Mucosa of stomach (tissue), 1 donor: ENCODE data around the gene CCSER2.
A peak's percentile ranks its signal among the peaks of the same experiment; 100 is the strongest.

Experiments used
- H3K27me3 ChIP-seq: one replicate; pipeline ENCODE4 v1.7.0; 2013; ENCODE audit warnings: mild to moderate bottlenecking, low read length; ENCODE audit not compliant: control insufficient read depth, insufficient read depth
- H3K36me3 ChIP-seq: one replicate; pipeline ENCODE4 v1.7.0; 2013; ENCODE audit warnings: low read length; ENCODE audit not compliant: control insufficient read depth, insufficient read depth
- H3K4me1 ChIP-seq: one replicate; pipeline ENCODE4 v1.7.0; 2013; ENCODE audit warnings: mild to moderate bottlenecking, low read length; ENCODE audit not compliant: control insufficient read depth, insufficient read depth
- H3K4me3 ChIP-seq: one replicate; pipeline ENCODE4 v1.7.0; 2013; ENCODE audit warnings: low read length
- H3K9ac ChIP-seq: one replicate; pipeline ENCODE4 v1.7.0; 2013; ENCODE audit warnings: mild to moderate bottlenecking, low read length, moderate library complexity
- H3K9me3 ChIP-seq: one replicate; pipeline ENCODE4 v1.7.0; 2013; ENCODE audit warnings: mild to moderate bottlenecking, low read length, moderate library complexity; ENCODE audit not compliant: control insufficient read depth
- donor health status: Pancreatic carcinoma.

Gene CCSER2

GRCh38 chr10:84534168-84534567, 205.8 kb downstream of the CCSER2 start:
- Histone ChIP-seq H3K4me1 (no peaks in the 10 kb centered on the region), H3K9ac (no peak overlapping the region), H3K4me3 (no peak overlapping the region), H3K9me3 (no peaks in the 10 kb centered on the region), H3K36me3 (no peaks in the 10 kb centered on the region), H3K27me3 (peaks cover 5% of the 10 kb centered on the region)

GRCh38 chr10:84537447-84537931, 209.1 kb downstream of the CCSER2 start:
- Histone ChIP-seq H3K36me3 (no peaks in the 10 kb centered on the region), H3K4me1 (peaks cover 8% of the 10 kb centered on the region), H3K4me3 (no peak overlapping the region), H3K27me3 (peaks cover 30% of the 10 kb centered on the region), H3K9me3 (no peaks in the 10 kb centered on the region), H3K9ac (no peak overlapping the region)

GRCh38 chr10:84538036-84538435, 209.6 kb downstream of the CCSER2 start:
- peaks cover 8% of the 10 kb centered on the region for H3K4me1 ChIP-seq
- no peaks in the 10 kb centered on the region for H3K9me3 ChIP-seq
- H3K36me3 ChIP-seq, result no peaks in the 10 kb centered on the region
- H3K27me3 ChIP-seq, result peaks cover 30% of the 10 kb centered on the region
- H3K4me3 ChIP-seq, result no peak overlapping the region
- H3K9ac ChIP-seq, result no peak overlapping the region

- no peaks in the 10 kb centered on the region for H3K9me3 ChIP-seq
- peaks cover 8% of the 10 kb centered on the region for H3K4me1 ChIP-seq
- no peaks in the 10 kb centered on the region for H3K36me3 ChIP-seq
- no peak overlapping the region for H3K9ac ChIP-seq
- no peak overlapping the region for H3K4me3 ChIP-seq
- H3K27me3 ChIP-seq, result peaks cover 30% of the 10 kb centered on the region
These were observed 210.8 kb downstream of the CCSER2 start for GRCh38 chr10:84539216-84539615.

GRCh38 chr10:84540022-84540616, 211.7 kb downstream of the CCSER2 start:
- H3K9ac ChIP-seq, result no peak overlapping the region
- H3K9me3 ChIP-seq, result no peaks in the 10 kb centered on the region
- no peaks in the 10 kb centered on the region for H3K36me3 ChIP-seq
- H3K4me3 ChIP-seq, result no peak overlapping the region
- peaks cover 8% of the 10 kb centered on the region for H3K4me1 ChIP-seq
- peaks cover 30% of the 10 kb centered on the region for H3K27me3 ChIP-seq

- H3K27me3 ChIP-seq, result peaks cover 30% of the 10 kb centered on the region
- no peak overlapping the region for H3K9ac ChIP-seq
- H3K4me1 ChIP-seq, result peaks cover 8% of the 10 kb centered on the region
- H3K9me3 ChIP-seq, result no peaks in the 10 kb centered on the region
- H3K36me3 ChIP-seq, result no peaks in the 10 kb centered on the region
- peak overlapping the region; percentile 12 for H3K4me3 ChIP-seq
These were observed 212.4 kb downstream of the CCSER2 start for GRCh38 chr10:84540617-84541288.

GRCh38 chr10:84541289-84541637, 212.9 kb downstream of the CCSER2 start:
- H3K9me3 ChIP-seq, result no peaks in the 10 kb centered on the region
- H3K4me1 ChIP-seq, result peaks cover 8% of the 10 kb centered on the region
- H3K36me3 ChIP-seq, result no peaks in the 10 kb centered on the region
- H3K4me3 ChIP-seq, result no peak overlapping the region
- H3K27me3 ChIP-seq, result peaks cover 30% of the 10 kb centered on the region
- no peak overlapping the region for H3K9ac ChIP-seq

DNA sequence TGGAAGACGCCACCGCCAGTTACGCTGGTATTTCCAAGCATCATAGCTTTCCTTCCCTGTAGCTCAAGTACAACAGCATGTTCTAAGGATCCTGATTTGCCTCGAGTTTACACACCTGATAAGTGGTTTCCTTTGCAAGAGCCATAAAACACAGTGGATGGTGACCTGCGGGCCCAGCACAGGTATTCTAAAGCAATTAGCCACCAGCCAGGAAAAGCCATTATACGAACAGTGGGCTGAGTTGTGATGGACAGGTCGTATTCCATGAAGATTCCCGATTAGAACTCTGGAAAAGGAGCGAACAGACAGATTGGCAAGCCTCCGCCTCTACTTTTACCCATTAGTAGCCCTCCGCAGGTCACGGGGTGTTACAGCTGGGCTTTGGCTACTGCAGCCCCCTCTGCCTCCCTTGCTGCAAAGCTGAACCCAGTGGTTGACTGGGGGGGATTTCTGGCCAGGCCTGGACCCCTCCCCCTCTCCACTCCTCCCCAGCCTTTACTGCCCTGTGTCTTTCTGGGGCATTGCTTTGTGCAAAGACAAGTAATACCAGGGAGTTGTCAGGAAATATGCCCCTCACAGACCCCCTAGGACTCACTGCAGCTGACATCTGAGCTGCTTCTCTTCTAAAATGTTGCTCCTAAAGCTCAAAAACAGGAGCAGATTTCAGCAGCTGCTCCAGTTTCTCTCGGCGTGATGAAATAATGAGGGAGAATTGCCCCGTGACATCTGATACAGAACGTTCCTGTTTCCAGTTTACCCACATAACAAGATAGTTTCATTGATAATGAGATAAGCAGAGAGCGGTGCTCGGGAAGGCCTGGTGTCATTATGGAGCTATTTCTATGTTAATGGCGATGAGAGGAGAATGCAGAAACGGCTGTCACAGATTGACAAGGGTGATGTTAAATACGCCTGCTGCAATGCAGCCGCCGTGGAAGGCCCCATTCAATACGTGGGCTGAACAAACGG, 214.4 kb downstream of the CCSER2 start:
- Histone ChIP-seq H3K4me1 (peaks cover 8% of the 10 kb centered on the region), H3K27me3 (peaks cover 30% of the 10 kb centered on the region), H3K36me3 (no peaks in the 10 kb centered on the region), H3K9ac (no peak overlapping the region), H3K9me3 (no peaks in the 10 kb centered on the region), H3K4me3 (no peak overlapping the region)

GRCh38 chr10:84543948-84544347, 215.6 kb downstream of the CCSER2 start:
- Histone ChIP-seq H3K9ac (no peak overlapping the region), H3K36me3 (no peaks in the 10 kb centered on the region), H3K4me1 (peaks cover 8% of the 10 kb centered on the region), H3K27me3 (peaks cover 26% of the 10 kb centered on the region), H3K9me3 (no peaks in the 10 kb centered on the region), H3K4me3 (no peak overlapping the region)

DNA sequence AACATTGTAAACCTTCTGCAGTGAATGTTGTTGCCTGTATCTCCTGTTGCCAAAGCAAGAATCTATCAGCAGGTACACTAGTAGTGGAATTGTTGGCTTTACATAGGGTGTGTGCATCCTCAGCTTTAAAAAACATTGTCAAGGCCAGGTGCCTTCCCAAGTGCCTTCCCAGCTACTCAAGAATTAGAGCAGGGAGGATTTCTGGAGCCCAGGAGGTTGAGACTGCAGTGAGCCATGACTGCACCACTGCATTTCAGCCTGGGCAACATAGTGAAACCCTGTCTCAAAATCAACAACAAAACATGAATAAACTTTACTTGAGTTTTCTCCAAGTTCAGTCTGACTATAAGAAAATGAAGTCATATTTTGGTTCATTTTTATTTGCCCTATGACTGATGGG, 217.3 kb downstream of the CCSER2 start:
- Histone ChIP-seq H3K9me3 (no peaks in the 10 kb centered on the region), H3K27me3 (peaks cover 25% of the 10 kb centered on the region), H3K9ac (no peak overlapping the region), H3K4me1 (peaks cover 5% of the 10 kb centered on the region), H3K4me3 (no peak overlapping the region), H3K36me3 (no peaks in the 10 kb centered on the region)

- Histone ChIP-seq H3K4me1 (no peaks in the 10 kb centered on the region), H3K9ac (no peak overlapping the region), H3K9me3 (no peaks in the 10 kb centered on the region), H3K4me3 (no peak overlapping the region), H3K27me3 (peaks cover 17% of the 10 kb centered on the region), H3K36me3 (no peaks in the 10 kb centered on the region)
These were observed 218.2 kb downstream of the CCSER2 start for GRCh38 chr10:84546609-84547008.

- H3K36me3 ChIP-seq, result no peaks in the 10 kb centered on the region
- peaks cover 10% of the 10 kb centered on the region for H3K27me3 ChIP-seq
- no peak overlapping the region for H3K9ac ChIP-seq
- H3K9me3 ChIP-seq, result no peaks in the 10 kb centered on the region
- no peaks in the 10 kb centered on the region for H3K4me1 ChIP-seq
- H3K4me3 ChIP-seq, result no peak overlapping the region
These were observed 219.2 kb downstream of the CCSER2 start for GRCh38 chr10:84547616-84548015.
